Skeletal muscle tissue (tissue), 4 donors: Measurements from ENCODE around the gene BIK. TPM values are rescaled to one million over a fixed set of nuclear protein-coding genes. Genes with fewer than 3 reads are reported as not detected.
"Not testable (repeated sequence)": the region's sequence is repeated elsewhere in the genome, so short reads cannot be mapped to it uniquely, and the experiment has no call there.

Experiments used
- H3K27ac ChIP-seq: one replicate; pipeline ENCODE4 v1.7.0; 2013; ENCODE audit warnings: mild to moderate bottlenecking, low read depth, low read length, inconsistent platforms
- H3K27me3 ChIP-seq, 3 donors: one replicate each; pipeline ENCODE4 v1.7.0; 2013; ENCODE audit warnings: low read length in 3 of 3; ENCODE audit not compliant: control insufficient read depth in 3 of 3, insufficient read depth in 3 of 3
- H3K36me3 ChIP-seq, 3 donors: one replicate each; pipeline ENCODE4 v1.7.0; 2013; ENCODE audit warnings: low read length in 3 of 3; ENCODE audit not compliant: control insufficient read depth in 3 of 3, insufficient read depth in 3 of 3
- H3K4me1 ChIP-seq, 3 donors: one replicate each; pipeline ENCODE4 v1.7.0; 2013; ENCODE audit warnings: low read length in 3 of 3, mild to moderate bottlenecking in 3 of 3; ENCODE audit not compliant: control insufficient read depth in 3 of 3, insufficient read depth in 3 of 3
- H3K4me3 ChIP-seq, 3 donors: one replicate each; pipeline ENCODE4 v1.7.0; 2013; ENCODE audit warnings: low read length in 3 of 3
- H3K9ac ChIP-seq, 3 donors: one replicate each; pipeline ENCODE4 v1.7.0; 2013; ENCODE audit warnings: low read length in 3 of 3, mild to moderate bottlenecking in 3 of 3, moderate library complexity in 2 of 3, low read depth in 1 of 3
- H3K9me3 ChIP-seq, 3 donors: one replicate each; pipeline ENCODE4 v1.7.0; 2013; ENCODE audit warnings: low read length in 3 of 3; ENCODE audit not compliant: control insufficient read depth in 3 of 3
- total RNA-seq: library from RNA; depleted of rRNA; stranded (reverse); fragments of >200 nt; gene quantifications from one replicate; pipeline ENCODE4 v1.2.3, GENCODE V29; 2014
- donor health status: Osteomylitis.

The BIK gene
- total RNA-seq, 1 donor from 2014 or later: 0.52 TPM

GRCh38 chr22:43101306-43101705 lies 9.2 kb upstream of the BIK start:
- H3K27ac ChIP-seq: no peak overlapping the region
- no peaks in the 10 kb centered on the region for H3K9me3 ChIP-seq
- no peak overlapping the region for H3K4me3 ChIP-seq

GRCh38 chr22:43104056-43104625 lies 6.4 kb upstream of the BIK start:
- not testable (repeated sequence) for H3K27ac ChIP-seq

More at GRCh38 chr22:43101306-43101705, 9.2 kb upstream of the BIK start:
- Histone ChIP-seq H3K36me3 (no peaks in the 10 kb centered on the region), H3K9ac (no peak overlapping the region), H3K27me3 (peaks cover 0 to 3% (median 0%) of the 10 kb centered on the region in 3 donors), H3K4me1 (no peaks in the 10 kb centered on the region)

GRCh38 chr22:43104950-43105349 lies 5.6 kb upstream of the BIK start:
- H3K36me3 ChIP-seq, H3K27ac ChIP-seq, H3K4me1 ChIP-seq, H3K9ac ChIP-seq, H3K4me3 ChIP-seq, H3K9me3 ChIP-seq: not testable (repeated sequence)
- H3K27me3 ChIP-seq: peaks cover 8 to 14% (median 9%) of the 10 kb centered on the region in 3 donors

More at GRCh38 chr22:43104056-43104625, 6.4 kb upstream of the BIK start:
- not testable (repeated sequence) for H3K4me1 ChIP-seq, H3K4me3 ChIP-seq, H3K27me3 ChIP-seq, H3K36me3 ChIP-seq, H3K9ac ChIP-seq, H3K9me3 ChIP-seq

- Histone ChIP-seq H3K9ac (no peak overlapping the region), H3K4me1 (peaks cover 7 to 13% (median 11%) of the 10 kb centered on the region in 3 donors), H3K27ac (no peak overlapping the region), H3K4me3 (no peak overlapping the region), H3K9me3 (no peaks in the 10 kb centered on the region), H3K27me3 (peaks cover 20 to 26% (median 22%) of the 10 kb centered on the region in 3 donors), H3K36me3 (no peaks in the 10 kb centered on the region)
Measured at GRCh38 chr22:43106302-43106701, 4.2 kb upstream of the BIK start.

GRCh38 chr22:43109511-43109910 lies 1.0 kb upstream of the BIK start:
- no peak overlapping the region for H3K27ac ChIP-seq
- H3K9ac ChIP-seq: no peak overlapping the region
- H3K36me3 ChIP-seq: no peaks in the 10 kb centered on the region
- no peaks in the 10 kb centered on the region for H3K9me3 ChIP-seq
- peaks cover 41 to 47% (median 42%) of the 10 kb centered on the region in 3 donors for H3K27me3 ChIP-seq
- peaks cover 9 to 14% (median 12%) of the 10 kb centered on the region in 3 donors for H3K4me1 ChIP-seq
- H3K4me3 ChIP-seq: no peak overlapping the region

GRCh38 chr22:43109921-43110443 lies 568 bp upstream of the BIK start:
- peaks cover 45 to 52% (median 46%) of the 10 kb centered on the region in 3 donors for H3K27me3 ChIP-seq
- no peak overlapping the region for H3K27ac ChIP-seq
- H3K9me3 ChIP-seq: no peaks in the 10 kb centered on the region
- H3K4me3 ChIP-seq: peak overlapping the region; percentile 58 to 62 (median 60)
- peaks cover 9 to 14% (median 12%) of the 10 kb centered on the region in 3 donors for H3K4me1 ChIP-seq
- H3K9ac ChIP-seq: no peak overlapping the region
- H3K36me3 ChIP-seq: no peaks in the 10 kb centered on the region

GRCh38 chr22:43110927-43111623 lies 525 bp downstream of the BIK start:
- H3K4me3 ChIP-seq: peak overlapping the region in 2 of 3 donors; percentile 60
- H3K27ac ChIP-seq: no peak overlapping the region
- peak overlapping the region in 1 of 3 donors; percentile 33 for H3K9ac ChIP-seq
- peaks cover 9 to 14% (median 12%) of the 10 kb centered on the region in 3 donors for H3K4me1 ChIP-seq
- H3K27me3 ChIP-seq: peaks cover 45 to 54% (median 49%) of the 10 kb centered on the region in 3 donors
- H3K9me3 ChIP-seq: no peaks in the 10 kb centered on the region
- no peaks in the 10 kb centered on the region for H3K36me3 ChIP-seq

- no peaks in the 10 kb centered on the region for H3K9me3 ChIP-seq
- H3K4me1 ChIP-seq: peaks cover 9 to 14% (median 12%) of the 10 kb centered on the region in 3 donors
- no peak overlapping the region for H3K27ac ChIP-seq
- peaks cover 45 to 50% (median 49%) of the 10 kb centered on the region in 3 donors for H3K27me3 ChIP-seq
- no peak overlapping the region for H3K9ac ChIP-seq
- H3K4me3 ChIP-seq: no peak overlapping the region
- no peaks in the 10 kb centered on the region for H3K36me3 ChIP-seq
Measured at GRCh38 chr22:43113526-43114251, 3.1 kb downstream of the BIK start.

- no peaks in the 10 kb centered on the region for H3K36me3 ChIP-seq
Measured at GRCh38 chr22:43114958-43115357, 4.4 kb downstream of the BIK start.

More at GRCh38 chr22:43114958-43115357, 4.4 kb downstream of the BIK start:
- H3K4me1 ChIP-seq: peaks cover 9 to 13% (median 12%) of the 10 kb centered on the region in 3 donors
- no peak overlapping the region for H3K4me3 ChIP-seq
- H3K27ac ChIP-seq: no peak overlapping the region
- no peaks in the 10 kb centered on the region for H3K9me3 ChIP-seq
- H3K9ac ChIP-seq: no peak overlapping the region
- peaks cover 36 to 41% (median 40%) of the 10 kb centered on the region in 3 donors for H3K27me3 ChIP-seq
